Lower lobe of right lung (tissue), 2 donors: ENCODE measurements around the gene EXOC3L4. TPM values are rescaled to one million over a fixed set of nuclear protein-coding genes. Genes with fewer than 3 reads are reported as not detected.
"Not testable (repeated sequence)": the region's sequence is repeated elsewhere in the genome, so short reads cannot be mapped to it uniquely, and the experiment has no call there.

Source experiments
- ATAC-seq, 2 donors: fragments of 200-7000 bp; cut with Tn5 transposase; one replicate each; pipeline ENCODE4 v1.9.1; 2020 to 2022; ENCODE audit warnings: mild to moderate bottlenecking in 2 of 2, moderate library complexity in 2 of 2
- DNase-seq: peaks from one replicate; pipeline ENCODE4 v3.0.0-alpha.2; 2020
- H3K27ac ChIP-seq: fragments of 200-600 bp; one replicate; pipeline ENCODE4 v1.8.0; 2022
- H3K27me3 ChIP-seq: fragments of 200-600 bp; one replicate; pipeline ENCODE4 v1.8.0; 2022; ENCODE audit warnings: low read depth
- H3K36me3 ChIP-seq: fragments of 200-600 bp; one replicate; pipeline ENCODE4 v1.8.0; 2022; ENCODE audit warnings: mild to moderate bottlenecking
- H3K4me1 ChIP-seq: fragments of 200-600 bp; one replicate; pipeline ENCODE4 v1.8.0; 2022
- H3K4me3 ChIP-seq: fragments of 200-600 bp; one replicate; pipeline ENCODE4 v1.8.0; 2022; ENCODE audit warnings: mild to moderate bottlenecking
- H3K9me3 ChIP-seq: fragments of 200-600 bp; one replicate; pipeline ENCODE4 v1.8.0; 2022
- intact Hi-C: fragments of 100-400 bp; cut with DNase I; formaldehyde crosslinking; loops from one replicate; pipeline ENCODE4 v1.11.0; 2022
- total RNA-seq: library from RNA; stranded (reverse); fragmentation: NEBNext Ultra II Directional; extraction: Animal tissue kit (Norgen Biotek cat#: 25700); gene quantifications from one replicate; pipeline ENCODE4 v1.2.1, GENCODE V29; 2021
- TF ChIP-seq, protein P1 (sequence below): fragments of 200-600 bp; IDR thresholded peaks from one replicate; pipeline ENCODE4 v1.8.0; 2022; ENCODE audit warnings: antibody characterized with exemption, mild to moderate bottlenecking
- donor health status: DM: no; HTN: yes; CAD: no; lungs with severe emphysema.

Gene EXOC3L4
- total RNA-seq, 1 donor from 2014 or later, result 3.6 TPM

DNA sequence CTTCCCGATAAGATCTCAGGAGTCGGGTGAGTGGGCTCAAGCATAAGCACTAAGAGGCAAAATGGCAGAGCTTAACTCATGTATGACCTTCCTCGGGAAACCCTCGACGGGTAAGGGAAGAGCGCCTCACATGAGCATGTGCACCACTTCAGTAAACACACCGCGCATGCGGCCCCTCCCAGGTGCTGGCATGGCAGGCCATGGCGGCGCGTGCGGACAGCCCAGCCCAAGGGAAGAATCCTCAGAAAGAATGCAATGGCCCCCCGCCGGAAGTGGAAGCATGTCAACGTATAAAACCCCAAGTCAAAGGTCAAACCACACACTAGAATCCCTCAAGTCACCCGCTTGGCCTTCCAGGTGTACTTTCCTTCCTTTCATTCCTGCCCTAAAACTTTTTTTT is 22.1 kb downstream of the EXOC3L4 start:
- Histone ChIP-seq H3K27ac (no peak overlapping the region), H3K4me1 (peaks cover 70% of the 10 kb centered on the region), H3K27me3 (no peaks in the 10 kb centered on the region), H3K9me3 (no peaks in the 10 kb centered on the region), H3K4me3 (no peak overlapping the region), H3K36me3 (no peaks in the 10 kb centered on the region)
- TF ChIP-seq, protein P1, sequence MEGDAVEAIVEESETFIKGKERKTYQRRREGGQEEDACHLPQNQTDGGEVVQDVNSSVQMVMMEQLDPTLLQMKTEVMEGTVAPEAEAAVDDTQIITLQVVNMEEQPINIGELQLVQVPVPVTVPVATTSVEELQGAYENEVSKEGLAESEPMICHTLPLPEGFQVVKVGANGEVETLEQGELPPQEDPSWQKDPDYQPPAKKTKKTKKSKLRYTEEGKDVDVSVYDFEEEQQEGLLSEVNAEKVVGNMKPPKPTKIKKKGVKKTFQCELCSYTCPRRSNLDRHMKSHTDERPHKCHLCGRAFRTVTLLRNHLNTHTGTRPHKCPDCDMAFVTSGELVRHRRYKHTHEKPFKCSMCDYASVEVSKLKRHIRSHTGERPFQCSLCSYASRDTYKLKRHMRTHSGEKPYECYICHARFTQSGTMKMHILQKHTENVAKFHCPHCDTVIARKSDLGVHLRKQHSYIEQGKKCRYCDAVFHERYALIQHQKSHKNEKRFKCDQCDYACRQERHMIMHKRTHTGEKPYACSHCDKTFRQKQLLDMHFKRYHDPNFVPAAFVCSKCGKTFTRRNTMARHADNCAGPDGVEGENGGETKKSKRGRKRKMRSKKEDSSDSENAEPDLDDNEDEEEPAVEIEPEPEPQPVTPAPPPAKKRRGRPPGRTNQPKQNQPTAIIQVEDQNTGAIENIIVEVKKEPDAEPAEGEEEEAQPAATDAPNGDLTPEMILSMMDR, result no peak
- no peak for ATAC-seq
- intact Hi-C loops, result no loop called here
- DNase-seq, result no peak

DNA sequence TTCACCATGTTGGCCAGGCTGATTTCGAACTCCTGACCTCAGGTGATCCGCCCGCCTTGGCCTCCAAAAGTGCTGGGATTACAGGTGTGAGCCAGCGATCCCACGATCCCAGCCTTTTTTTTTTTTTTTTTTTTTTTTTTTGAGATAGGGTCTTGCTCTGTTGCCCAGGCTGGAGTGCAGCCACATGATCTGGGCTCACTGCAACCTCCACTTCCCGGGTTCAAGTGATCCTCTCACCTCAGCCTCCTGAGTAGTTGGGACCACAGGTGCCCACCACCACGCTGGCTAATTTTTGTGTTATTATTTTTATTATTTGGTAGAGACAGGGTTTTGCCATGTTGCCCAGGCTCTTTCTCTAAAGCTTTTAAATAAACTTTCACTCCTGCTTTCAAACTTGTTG is 23.0 kb downstream of the EXOC3L4 start:
- ATAC-seq, H3K9me3 ChIP-seq, H3K4me3 ChIP-seq, DNase-seq, H3K27me3 ChIP-seq, H3K27ac ChIP-seq, intact Hi-C loops, H3K36me3 ChIP-seq: not testable (repeated sequence)
- H3K4me1 ChIP-seq, result peaks cover 69% of the 10 kb centered on the region

DNA sequence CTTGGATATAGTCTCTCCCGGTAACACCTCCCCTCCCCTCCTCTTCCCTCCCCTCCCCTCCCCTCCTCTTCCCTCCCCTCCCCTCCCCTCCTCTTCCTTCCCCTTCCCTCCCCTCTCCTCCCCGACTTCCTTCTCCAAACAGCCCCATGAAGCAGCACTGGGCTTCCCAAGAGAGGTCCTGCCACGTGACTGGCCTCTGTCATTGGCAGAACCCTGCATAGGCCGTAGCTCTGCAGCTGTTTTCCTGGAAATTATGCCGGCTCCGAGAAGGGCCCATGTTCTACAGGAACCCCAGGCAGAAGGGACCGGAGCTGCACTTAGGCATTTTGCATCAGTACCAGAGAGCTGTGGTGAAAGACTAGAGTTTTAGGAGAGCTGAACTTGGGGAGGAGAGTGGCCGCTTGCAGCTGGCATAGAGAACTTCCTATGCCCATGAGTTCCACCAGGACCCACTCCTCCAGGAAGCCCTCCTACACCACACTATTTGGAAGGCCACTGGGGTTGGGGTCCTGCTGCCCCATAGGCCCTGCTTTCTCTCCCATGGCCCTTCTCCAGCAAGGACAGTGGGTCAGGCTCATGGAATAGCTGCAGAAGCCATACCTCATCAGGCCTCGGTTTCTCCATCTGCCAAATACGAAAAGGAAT is 23.6 kb downstream of the EXOC3L4 start:
- peak overlapping the region; percentile 89 for H3K27ac ChIP-seq

DNA sequence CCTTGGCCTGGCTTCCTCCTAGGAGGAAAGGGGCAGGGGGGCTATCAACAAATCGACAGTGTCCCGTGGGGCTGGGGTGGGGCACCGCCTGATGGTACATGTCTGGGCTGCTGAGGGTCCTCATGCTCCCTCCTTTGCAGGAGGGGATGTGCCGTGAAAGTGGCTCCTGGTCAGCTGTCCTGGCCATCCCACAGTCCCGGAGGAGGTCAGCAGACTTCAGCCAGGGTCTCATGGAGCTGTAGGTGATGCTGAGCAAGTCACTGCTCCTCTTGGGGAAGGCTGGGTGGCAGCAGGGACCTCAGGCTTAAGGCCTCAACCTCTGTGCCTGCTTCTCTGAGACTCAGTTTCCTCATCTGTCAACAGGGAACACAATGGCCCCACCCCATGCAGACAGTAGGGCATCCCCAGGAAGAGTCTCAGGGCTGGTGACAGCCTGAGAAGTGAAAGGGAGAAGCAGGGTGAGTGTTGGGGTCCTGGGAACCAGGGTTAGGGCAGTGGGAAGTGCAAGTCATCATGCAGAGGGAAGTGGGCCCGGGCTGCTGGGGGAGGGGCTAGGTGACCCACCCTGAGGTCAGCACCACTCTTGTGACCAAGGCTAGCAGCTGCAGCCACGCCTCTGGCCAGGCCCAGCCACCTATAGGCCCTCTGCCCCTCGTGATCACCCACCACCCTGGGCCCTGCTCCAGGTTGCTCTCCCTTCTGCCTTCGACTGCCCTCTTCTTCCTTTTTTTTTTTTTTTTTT is 24.3 kb downstream of the EXOC3L4 start:
- H3K36me3 ChIP-seq, result no peaks in the 10 kb centered on the region
- ATAC-seq (peak; percentile 41 to 76), DNase-seq (peak; percentile 95)
- H3K4me3 ChIP-seq, result no peak overlapping the region
- TF ChIP-seq, protein P1, result no peak
- peak overlapping the region; percentile 89 for H3K27ac ChIP-seq
- no peaks in the 10 kb centered on the region for H3K27me3 ChIP-seq
- intact Hi-C loops, result no loop called here
- H3K4me1 ChIP-seq, result peaks cover 74% of the 10 kb centered on the region
- H3K9me3 ChIP-seq, result no peaks in the 10 kb centered on the region

More for the DNA sequence above, 23.6 kb downstream of the EXOC3L4 start:
- Histone ChIP-seq H3K9me3 (no peaks in the 10 kb centered on the region), H3K4me1 (peaks cover 70% of the 10 kb centered on the region), H3K27me3 (no peaks in the 10 kb centered on the region), H3K4me3 (no peak overlapping the region), H3K36me3 (no peaks in the 10 kb centered on the region)
- intact Hi-C loops, result no loop called here
- DNase-seq, result peak; percentile 77
- TF ChIP-seq, protein P1, result no peak
- ATAC-seq, result peak; percentile 5 to 25

DNA sequence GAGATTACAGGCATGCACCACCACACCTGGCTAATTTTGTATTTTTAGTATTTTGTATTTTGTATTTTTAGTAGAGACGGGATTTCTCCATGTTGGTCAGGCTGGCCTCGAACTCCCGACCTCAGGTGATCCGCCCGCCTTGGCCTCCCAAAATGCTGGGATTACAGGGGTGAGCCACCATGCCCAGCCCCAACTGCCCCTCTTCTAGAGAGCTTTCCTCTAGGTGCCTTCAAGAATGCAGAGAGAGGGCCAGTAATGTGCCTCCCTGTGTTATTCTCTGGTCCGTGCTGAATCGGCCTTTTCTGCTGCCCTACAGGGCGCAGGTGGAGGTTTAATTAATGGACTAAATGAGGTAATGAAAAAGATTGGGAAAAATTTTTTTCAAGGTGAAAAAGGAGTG is 25.0 kb downstream of the EXOC3L4 start:
- ATAC-seq, result not testable (repeated sequence)
- peak overlapping the region; percentile 89 for H3K27ac ChIP-seq

DNA sequence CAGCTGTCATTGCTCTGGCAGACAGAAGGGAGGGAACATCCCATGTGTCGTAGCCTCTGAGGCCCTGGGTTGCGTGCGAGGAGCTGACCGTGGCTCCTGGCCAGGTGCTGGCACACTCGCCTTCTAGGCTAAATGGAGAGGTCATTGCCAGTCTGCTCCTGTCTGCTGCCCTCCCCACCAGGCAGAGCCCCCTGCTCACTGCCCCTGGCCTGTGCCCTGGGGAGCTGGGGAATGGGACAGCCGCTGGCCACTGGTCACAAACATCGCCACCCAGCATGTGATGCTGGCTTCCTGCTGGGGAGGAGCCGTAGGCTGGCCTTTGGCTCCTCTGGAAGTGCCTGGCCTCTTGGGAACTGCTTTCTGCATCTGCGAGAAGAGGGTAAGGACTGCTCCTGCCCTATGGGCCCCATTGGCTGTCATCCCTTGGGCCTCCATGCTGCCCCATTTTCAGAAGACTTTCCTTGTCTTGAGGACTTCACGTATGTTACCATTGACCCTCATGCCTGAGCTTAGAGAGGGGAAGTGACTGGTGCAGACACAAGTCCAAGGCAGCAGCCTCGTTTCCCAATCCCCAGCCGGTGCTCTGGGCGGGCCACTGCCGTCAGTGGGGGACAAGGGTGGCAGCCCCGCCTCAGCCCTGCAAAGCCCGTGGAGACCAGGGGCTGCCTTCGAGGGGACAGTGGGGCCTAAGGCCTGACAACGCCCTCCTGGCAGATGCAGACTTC is 26.8 kb downstream of the EXOC3L4 start:
- Histone ChIP-seq H3K4me1 (peaks cover 84% of the 10 kb centered on the region), H3K9me3 (no peaks in the 10 kb centered on the region), H3K27me3 (no peaks in the 10 kb centered on the region), H3K36me3 (no peaks in the 10 kb centered on the region), H3K27ac (peak overlapping the region; percentile 89), H3K4me3 (peak overlapping the region; percentile 77)
- intact Hi-C loops, result no loop called here
- DNase-seq (peak; percentile 83), ATAC-seq (peak; percentile 37 to 57)
- TF ChIP-seq, protein P1, result no peak

More for the DNA sequence above, 25.0 kb downstream of the EXOC3L4 start:
- H3K9me3 ChIP-seq, intact Hi-C loops, DNase-seq, H3K4me3 ChIP-seq, H3K36me3 ChIP-seq, H3K27me3 ChIP-seq: not testable (repeated sequence)
- peaks cover 77% of the 10 kb centered on the region for H3K4me1 ChIP-seq
